Adrenal gland (tissue), 5 donors: Measurements from ENCODE around the gene TST.

Experiments used
- POLR2A ChIP-seq, 2 donors: fragments of 450-650 bp; IDR thresholded peaks; one replicate each; pipeline ENCODE4 v1.6.1; 2017; ENCODE audit warnings: antibody characterized with exemption in 2 of 2, mild to moderate bottlenecking in 2 of 2, moderate library complexity in 1 of 2
- TF ChIP-seq, protein P1 (sequence below), 6 experiments: fragments of 450-650 bp in 4 of 6; fragments of 200-600 bp in 2 of 6; sonication (generic) in 1 of 6; IDR thresholded peaks; 1 replicate in 5 of 6; 2 replicates in 1 of 6; pipeline versions ENCODE4 v1.5.1 to v1.8.0; 2016 to 2021; ENCODE audit warnings: antibody characterized with exemption in 6 of 6, mild to moderate bottlenecking in 2 of 6, moderate library complexity in 1 of 6
- donor health status: DM: no; HTN: no; CAD: no.

DNA sequence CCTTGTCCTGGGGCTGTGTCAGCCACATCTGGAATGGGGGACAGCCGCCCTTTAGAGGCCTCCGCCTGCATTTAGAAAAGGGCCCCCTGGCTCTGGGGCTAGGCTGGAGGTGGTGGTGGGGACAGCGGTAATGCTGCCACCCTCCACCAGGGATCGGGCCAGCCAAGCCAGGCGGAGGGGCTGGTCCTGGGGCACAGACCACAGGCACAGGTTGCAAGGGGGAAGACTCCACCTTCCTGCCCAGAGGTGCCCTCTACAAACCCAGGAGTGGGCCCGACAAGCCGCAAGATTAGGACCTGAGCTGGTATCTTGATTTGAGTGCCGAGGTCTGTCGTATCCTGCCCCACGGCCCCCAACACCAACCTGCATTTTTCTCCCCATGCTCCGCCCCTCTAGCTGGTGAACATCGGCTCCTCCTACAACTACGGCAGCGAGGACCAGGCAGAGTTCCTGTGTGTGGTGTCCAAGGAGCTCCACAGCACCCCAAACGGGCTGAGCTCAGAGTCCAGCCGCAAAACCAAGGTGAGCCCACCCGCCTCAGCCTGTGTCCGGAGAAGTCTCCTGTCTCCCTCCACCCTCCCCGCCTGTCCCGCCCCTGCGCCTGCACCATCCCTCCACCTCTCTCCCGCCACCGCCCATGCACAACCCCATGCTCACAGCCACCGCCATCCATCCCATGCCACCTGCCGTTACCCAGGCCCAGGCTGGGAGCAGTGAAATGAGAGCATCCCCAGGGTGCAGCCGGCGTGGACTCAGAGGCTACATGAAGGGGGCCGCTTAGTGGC, 39.9 kb upstream of the TST start:
- TF ChIP-seq, protein P1, sequence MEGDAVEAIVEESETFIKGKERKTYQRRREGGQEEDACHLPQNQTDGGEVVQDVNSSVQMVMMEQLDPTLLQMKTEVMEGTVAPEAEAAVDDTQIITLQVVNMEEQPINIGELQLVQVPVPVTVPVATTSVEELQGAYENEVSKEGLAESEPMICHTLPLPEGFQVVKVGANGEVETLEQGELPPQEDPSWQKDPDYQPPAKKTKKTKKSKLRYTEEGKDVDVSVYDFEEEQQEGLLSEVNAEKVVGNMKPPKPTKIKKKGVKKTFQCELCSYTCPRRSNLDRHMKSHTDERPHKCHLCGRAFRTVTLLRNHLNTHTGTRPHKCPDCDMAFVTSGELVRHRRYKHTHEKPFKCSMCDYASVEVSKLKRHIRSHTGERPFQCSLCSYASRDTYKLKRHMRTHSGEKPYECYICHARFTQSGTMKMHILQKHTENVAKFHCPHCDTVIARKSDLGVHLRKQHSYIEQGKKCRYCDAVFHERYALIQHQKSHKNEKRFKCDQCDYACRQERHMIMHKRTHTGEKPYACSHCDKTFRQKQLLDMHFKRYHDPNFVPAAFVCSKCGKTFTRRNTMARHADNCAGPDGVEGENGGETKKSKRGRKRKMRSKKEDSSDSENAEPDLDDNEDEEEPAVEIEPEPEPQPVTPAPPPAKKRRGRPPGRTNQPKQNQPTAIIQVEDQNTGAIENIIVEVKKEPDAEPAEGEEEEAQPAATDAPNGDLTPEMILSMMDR (IDR thresholded peaks at IDR 0.05), result no peak
- TF ChIP-seq POLR2A (IDR thresholded peaks at IDR 0.05), result no peak
